Small intestine (tissue), 7 donors: ENCODE measurements around the gene LRMDA. TPM values are rescaled to one million over a fixed set of nuclear protein-coding genes. Genes with fewer than 3 reads are reported as not detected.

Experiments
- DNase-seq, 2 donors: peaks; one replicate each; pipeline versions ENCODE4 v3.0.0 to v3.0.0-alpha.2; 2013
- FAIRE-seq: peaks from 2 replicates; lab custom pipeline; 2012; peaks lifted over from hg19 to GRCh38; lab: Jason Lieb, UNC
- H3K27ac ChIP-seq, 3 donors: one replicate each; pipeline ENCODE4 v1.5.1; 2013; ENCODE audit warnings: low read length in 2 of 3, mild to moderate bottlenecking in 2 of 3, control low read depth in 1 of 3, inconsistent platforms in 1 of 3, low read depth in 1 of 3, moderate library complexity in 1 of 3
- H3K27me3 ChIP-seq, 3 donors: one replicate each; pipeline ENCODE4 v1.6.1; 2013; ENCODE audit warnings: low read length in 3 of 3, inconsistent platforms in 1 of 3; ENCODE audit not compliant: control insufficient read depth in 3 of 3, insufficient read depth in 3 of 3
- H3K36me3 ChIP-seq, 3 donors: one replicate each; pipeline ENCODE4 v1.6.1; 2013; ENCODE audit warnings: low read length in 3 of 3, inconsistent platforms in 1 of 3, low read depth in 1 of 3, mild to moderate bottlenecking in 1 of 3, moderate library complexity in 1 of 3; ENCODE audit not compliant: control insufficient read depth in 3 of 3, insufficient read depth in 2 of 3
- H3K4me1 ChIP-seq, 3 donors: one replicate each; pipeline ENCODE4 v1.6.1; 2013; ENCODE audit warnings: low read length in 2 of 3, inconsistent platforms in 1 of 3, low read depth in 1 of 3, mild to moderate bottlenecking in 1 of 3, moderate library complexity in 1 of 3; ENCODE audit not compliant: control insufficient read depth in 3 of 3, insufficient read depth in 2 of 3
- H3K4me3 ChIP-seq, 3 donors: one replicate each; pipeline ENCODE4 v1.5.1; 2013; ENCODE audit warnings: low read length in 3 of 3, control low read depth in 1 of 3, inconsistent platforms in 1 of 3, low read depth in 1 of 3, mild to moderate bottlenecking in 1 of 3, moderate library complexity in 1 of 3
- H3K9me3 ChIP-seq, 2 donors: one replicate each; pipeline ENCODE4 v1.6.1; 2013; ENCODE audit warnings: low read depth in 1 of 2, low read length in 1 of 2; ENCODE audit not compliant: control insufficient read depth in 2 of 2, insufficient read depth in 1 of 2
- WGBS, 3 donors: extraction: QIAGEN DNeasy Blood & Tissue Kit; methylation state at CpG; one replicate each; pipeline ENCODE4 v1.1.7; 2013; 5-methylcytosine and 5-hydroxymethylcytosine counted together
- polyA plus RNA-seq, 4 donors: library from polyadenylated mRNA; stranded (reverse) in 3 of 4; unstranded in 1 of 4; fragments of 200-250 nt in 3 of 4; fragments of 120-200 nt in 1 of 4; gene quantifications; one replicate each; pipeline versions ENCODE4 v1.2.1 to v1.2.3, GENCODE V29; 2013
- donor health status: healthy with polysubstance abuse.
- donor health status: control.
- donor health status: control.
- donor health status: Bipolar disorder and iron deficiency.
- donor health status: healthy.

The LRMDA gene
- polyA plus RNA-seq, 4 donors: 5.6 to 16.2 (median 6.0) TPM; not detected in 1

DNA sequence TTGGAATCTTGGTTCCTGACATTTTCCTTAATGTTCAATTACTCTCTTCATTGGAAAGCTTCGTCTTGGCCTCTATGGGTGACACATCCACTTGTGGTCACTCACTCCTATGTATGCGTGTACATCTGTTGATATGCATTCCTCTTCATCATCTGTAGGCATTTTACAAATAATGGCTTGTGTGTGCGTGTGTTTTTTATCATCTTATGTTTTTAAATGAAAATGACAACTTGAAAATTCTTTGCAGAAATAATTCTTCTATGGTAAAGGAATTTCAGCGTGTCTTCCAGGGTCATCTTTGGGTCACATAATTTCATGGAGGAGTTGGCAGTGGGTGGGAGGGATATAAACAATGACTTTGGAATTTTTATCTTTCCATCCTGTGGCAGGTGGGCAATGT, 925.1 kb downstream of the LRMDA start:
- Histone ChIP-seq H3K9me3 (no peaks in the 10 kb centered on the region), H3K27me3 (no peaks in the 10 kb centered on the region)
- 83 to 96% (median 88%) methylated on average over 4 of the region's 4 CpGs for WGBS, 3 donors

DNA sequence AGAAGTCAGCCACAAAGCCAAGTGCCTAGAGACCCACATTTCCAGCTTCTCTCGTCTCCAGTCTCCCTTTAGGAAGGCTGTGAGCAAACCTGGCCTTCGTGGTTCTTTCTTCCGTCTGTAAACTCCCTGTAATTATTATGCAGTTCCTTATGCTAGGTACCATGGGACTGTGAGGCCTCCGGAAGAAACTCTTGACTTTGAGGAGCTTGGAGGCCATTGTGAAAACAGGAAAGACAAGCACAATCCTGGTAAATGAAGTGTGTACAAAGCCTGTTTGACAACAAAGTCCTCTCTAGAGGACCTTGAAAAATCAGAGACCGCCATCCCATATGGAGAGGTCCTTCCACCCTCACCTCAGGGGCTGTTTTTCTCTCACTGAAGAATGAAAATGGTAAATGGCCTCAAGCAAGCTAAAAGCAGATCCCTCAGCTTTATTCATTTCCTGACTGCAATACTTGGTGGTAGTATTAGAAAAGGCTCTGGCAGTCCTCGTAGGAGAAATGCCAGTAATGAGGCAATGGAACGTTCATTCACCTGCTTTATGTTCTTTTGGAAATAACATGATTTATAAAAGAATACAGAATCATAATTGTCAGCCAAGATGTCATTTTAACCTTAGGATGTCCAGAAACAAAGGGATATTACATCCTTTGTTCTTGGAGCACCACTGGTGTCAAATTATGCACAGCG, 926.4 kb downstream of the LRMDA start:
- FAIRE-seq (no peak), DNase-seq (no peak)
- no peak overlapping the region for H3K4me3 ChIP-seq
- H3K27ac ChIP-seq: no peak overlapping the region
- H3K36me3 ChIP-seq: no peaks in the 10 kb centered on the region
- no peaks in the 10 kb centered on the region for H3K9me3 ChIP-seq
- 87 to 89% (median 89%) methylated on average over 8 of the region's 8 CpGs for WGBS, 3 donors
- no peaks in the 10 kb centered on the region for H3K27me3 ChIP-seq
- no peaks in the 10 kb centered on the region for H3K4me1 ChIP-seq

More for the DNA sequence above, 925.1 kb downstream of the LRMDA start:
- no peak overlapping the region for H3K4me3 ChIP-seq
- FAIRE-seq: no peak
- DNase-seq: no peak
- no peak overlapping the region for H3K27ac ChIP-seq
- no peaks in the 10 kb centered on the region for H3K36me3 ChIP-seq
- H3K4me1 ChIP-seq: no peaks in the 10 kb centered on the region

DNA sequence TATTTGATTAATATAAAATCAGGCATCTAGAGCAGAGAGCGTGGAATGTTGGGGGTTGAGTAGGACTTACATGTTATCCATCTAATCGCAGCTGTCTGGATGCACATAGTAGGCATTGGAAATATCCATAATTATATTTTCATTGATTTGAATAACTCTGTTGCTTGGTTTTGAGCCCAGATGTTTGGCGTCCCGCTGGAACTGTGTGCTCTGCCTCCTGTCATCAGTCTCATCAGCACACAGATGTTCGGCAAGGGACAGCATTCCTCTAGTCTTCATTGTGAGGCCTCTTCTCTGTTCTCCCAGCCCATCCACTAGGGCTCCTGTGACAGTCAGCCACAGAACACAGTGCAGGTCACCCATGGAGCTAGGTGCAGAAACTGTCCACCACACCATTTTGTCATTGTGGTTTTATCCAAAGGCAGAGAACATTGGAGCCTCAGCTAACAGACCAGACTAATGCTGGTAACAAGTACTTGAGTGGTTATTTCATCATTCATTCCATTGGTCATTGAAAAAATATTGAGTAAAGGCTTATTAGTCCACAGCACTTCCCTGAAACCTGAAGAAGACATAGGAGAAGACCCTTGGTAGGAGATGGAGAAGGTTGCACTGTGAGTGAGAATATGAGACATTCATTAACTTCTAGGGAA, 927.4 kb downstream of the LRMDA start:
- no peaks in the 10 kb centered on the region for H3K36me3 ChIP-seq
- no peaks in the 10 kb centered on the region for H3K4me1 ChIP-seq
- WGBS, 3 donors: 87 to 95% (median 90%) methylated on average over 5 of the region's 5 CpGs
- no peak overlapping the region for H3K4me3 ChIP-seq
- H3K27me3 ChIP-seq: no peaks in the 10 kb centered on the region
- no peak for DNase-seq
- H3K9me3 ChIP-seq: no peaks in the 10 kb centered on the region
- H3K27ac ChIP-seq: no peak overlapping the region
- no peak for FAIRE-seq

DNA sequence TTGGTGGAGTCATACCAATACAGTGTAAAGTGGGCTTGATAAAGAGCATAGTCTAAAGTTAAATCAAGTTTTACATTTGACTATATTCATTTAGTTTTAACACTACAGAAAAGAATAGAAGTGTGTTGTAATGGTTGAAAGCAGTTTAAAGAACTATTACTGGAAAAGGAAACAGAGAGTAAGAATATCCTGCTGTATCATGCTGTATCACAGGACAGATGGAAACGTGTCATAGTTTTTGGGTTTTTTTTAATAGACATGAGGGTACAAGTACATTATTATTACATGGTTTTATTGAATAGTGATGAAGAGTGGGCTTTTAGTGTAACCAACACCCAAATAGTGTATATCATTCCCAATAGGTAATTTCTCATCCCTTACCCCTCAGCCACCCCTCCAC, 944.3 kb downstream of the LRMDA start:
- H3K4me1 ChIP-seq: no peaks in the 10 kb centered on the region
- H3K9me3 ChIP-seq: no peaks in the 10 kb centered on the region
- 75 to 89% (median 86%) methylated on average over 1 of the region's 1 CpG for WGBS, 3 donors
- no peak overlapping the region for H3K27ac ChIP-seq
- no peaks in the 10 kb centered on the region for H3K27me3 ChIP-seq
- no peaks in the 10 kb centered on the region for H3K36me3 ChIP-seq
- FAIRE-seq (no peak), DNase-seq (no peak)
- H3K4me3 ChIP-seq: no peak overlapping the region

DNA sequence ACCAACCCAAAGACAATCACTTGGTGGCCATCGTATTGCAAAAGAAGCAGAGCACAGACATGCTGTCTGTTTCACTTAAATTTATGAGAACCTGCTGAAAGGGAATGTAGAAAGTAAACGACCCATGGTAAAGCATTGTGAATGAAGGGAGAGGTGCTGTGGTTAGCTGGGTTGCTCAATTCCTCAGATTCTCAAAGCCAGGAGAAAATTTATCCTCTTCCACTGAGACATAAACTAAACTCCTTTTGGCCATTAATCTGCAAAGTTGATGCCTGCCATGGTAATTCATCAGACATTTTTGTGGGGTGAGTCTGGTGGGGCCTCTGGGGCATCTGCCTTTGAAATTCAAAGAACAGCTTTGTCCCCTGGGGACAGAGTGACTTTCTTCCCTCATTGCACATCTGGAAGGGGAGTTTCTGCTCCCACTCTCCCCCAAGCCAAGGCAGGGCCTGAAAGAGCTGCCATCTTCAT, 951.0 kb downstream of the LRMDA start:
- H3K27ac ChIP-seq: no peak overlapping the region

GRCh38 chr10:76388321-76389023, 957.0 kb downstream of the LRMDA start:
- no peaks in the 10 kb centered on the region for H3K36me3 ChIP-seq
- no peaks in the 10 kb centered on the region for H3K4me1 ChIP-seq
- DNase-seq (peak in 1 of 2 donors; percentile 11), FAIRE-seq (no peak)
- 85 to 96% (median 90%) methylated on average over 2 of the region's 2 CpGs for WGBS, 3 donors
- no peaks in the 10 kb centered on the region for H3K9me3 ChIP-seq
- no peak overlapping the region for H3K4me3 ChIP-seq
- H3K27me3 ChIP-seq: no peaks in the 10 kb centered on the region
- no peak overlapping the region for H3K27ac ChIP-seq

More for the DNA sequence above, 951.0 kb downstream of the LRMDA start:
- FAIRE-seq: no peak
- H3K36me3 ChIP-seq: no peaks in the 10 kb centered on the region
- DNase-seq: no peak
- no peaks in the 10 kb centered on the region for H3K9me3 ChIP-seq
- H3K4me3 ChIP-seq: no peak overlapping the region
- 62 to 87% (median 78%) methylated on average over 2 of the region's 2 CpGs for WGBS, 3 donors
- H3K4me1 ChIP-seq: no peaks in the 10 kb centered on the region
- H3K27me3 ChIP-seq: no peaks in the 10 kb centered on the region

- no peak for DNase-seq
- Histone ChIP-seq H3K9me3 (no peaks in the 10 kb centered on the region), H3K4me3 (no peak overlapping the region), H3K27me3 (no peaks in the 10 kb centered on the region), H3K36me3 (no peaks in the 10 kb centered on the region), H3K4me1 (no peaks in the 10 kb centered on the region), H3K27ac (no peak overlapping the region)
- whole genome bisulfite sequencing, 3 donors: 87 to 95% (median 89%) methylated on average over 3 of the region's 3 CpGs
- no peak for FAIRE-seq
Measured at GRCh38 chr10:76393875-76394706, 962.7 kb downstream of the LRMDA start.

GRCh38 chr10:76394707-76395042, 963.3 kb downstream of the LRMDA start:
- H3K9me3 ChIP-seq: no peaks in the 10 kb centered on the region
- H3K27ac ChIP-seq: no peak overlapping the region
- H3K4me1 ChIP-seq: no peaks in the 10 kb centered on the region
- H3K27me3 ChIP-seq: no peaks in the 10 kb centered on the region
- H3K36me3 ChIP-seq: no peaks in the 10 kb centered on the region
- FAIRE-seq (no peak), DNase-seq (no peak)
- no peak overlapping the region for H3K4me3 ChIP-seq
